G401.6 (cell line): ENCODE measurements around the gene ADCY7.

Experiments
- FAIRE-seq: peaks from 2 replicates; lab custom pipeline; 2012; peaks lifted over from hg19 to GRCh38; lab: Jason Lieb, UNC

ADCY7 gene

DNA sequence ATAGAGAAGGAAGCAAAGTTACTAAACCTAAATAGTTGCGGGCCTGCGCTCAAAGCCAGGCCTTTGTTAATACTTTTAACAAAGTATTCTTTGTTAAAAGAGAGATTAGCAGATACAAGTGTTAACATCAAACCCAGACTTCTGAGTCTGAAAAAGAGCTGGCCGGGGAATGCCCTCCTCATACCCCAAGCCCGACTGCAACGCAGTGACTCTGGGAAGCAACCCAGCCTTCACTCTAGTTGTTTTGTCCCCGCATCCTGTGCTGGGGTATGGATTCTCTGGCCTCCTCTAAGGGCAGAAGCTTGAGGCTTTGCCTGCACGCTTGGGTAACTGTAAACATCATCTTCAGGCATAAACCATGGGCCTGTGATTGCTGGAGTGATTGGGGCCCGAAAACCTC is 48.3 kb downstream of the ADCY7 start:
- FAIRE-seq = no peak

DNA sequence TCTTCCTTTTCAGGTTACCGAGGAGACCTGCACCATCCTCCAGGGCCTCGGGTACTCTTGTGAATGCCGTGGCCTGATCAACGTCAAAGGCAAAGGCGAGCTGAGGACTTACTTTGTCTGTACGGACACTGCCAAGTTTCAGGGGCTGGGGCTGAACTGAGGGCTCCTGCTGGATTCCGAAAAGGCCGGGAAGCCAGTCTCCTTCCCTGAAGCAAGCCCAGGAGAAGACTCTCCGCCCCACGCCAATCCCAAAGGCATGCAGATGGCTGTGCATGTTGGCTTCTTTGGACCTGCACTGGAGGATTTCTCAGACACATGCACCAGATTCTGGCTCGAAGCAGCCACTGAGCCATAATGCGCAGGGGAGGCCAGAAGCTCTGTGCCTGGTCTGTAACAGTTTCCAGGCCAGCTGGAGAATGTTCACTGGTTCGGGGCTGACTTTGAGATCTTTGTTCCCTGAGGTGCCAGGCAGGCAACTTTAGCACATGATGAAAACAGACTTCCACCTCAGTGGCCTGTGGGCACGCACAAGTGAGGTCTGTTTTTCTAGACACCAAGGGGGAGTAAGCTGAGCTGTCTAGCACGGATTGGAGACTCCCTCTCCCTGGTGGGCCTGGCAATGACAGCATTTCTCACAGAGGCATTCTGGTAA is 49.1 kb downstream of the ADCY7 start:
- no peak for FAIRE-seq

DNA sequence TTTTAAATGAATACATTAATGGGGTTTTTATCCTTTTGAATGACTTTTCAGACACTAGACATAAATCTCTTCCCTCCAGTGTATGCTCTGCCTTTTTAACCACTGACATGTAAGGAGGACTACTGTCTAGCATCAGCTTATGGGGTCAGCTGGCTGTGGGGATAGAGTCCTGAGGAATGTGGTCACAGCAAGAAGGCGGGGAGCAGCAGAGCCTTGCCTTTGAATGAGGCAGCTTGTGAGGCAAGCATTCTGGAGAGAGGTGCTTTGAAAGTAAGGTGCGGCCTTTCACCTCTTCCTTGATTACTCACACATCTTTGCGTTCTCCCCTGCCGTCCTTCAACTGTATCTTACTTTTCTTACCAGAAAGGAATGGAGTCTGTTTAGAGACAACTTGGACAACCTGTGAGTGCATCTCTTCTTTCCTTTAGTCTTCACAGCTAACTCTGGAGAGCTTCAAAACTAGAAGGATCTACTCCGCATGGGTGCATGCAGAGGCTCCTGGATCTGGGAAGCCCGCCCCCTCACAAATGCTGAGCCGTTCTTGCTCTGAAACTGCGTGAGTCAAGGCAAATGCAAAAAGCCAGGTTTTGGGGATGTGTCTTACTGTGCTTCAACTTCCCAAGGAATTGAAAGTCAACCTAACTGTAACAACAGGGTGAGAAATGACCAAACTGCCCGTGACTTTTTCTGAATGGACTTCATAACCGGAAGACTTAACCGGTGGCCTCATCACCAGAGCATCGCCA is 49.9 kb downstream of the ADCY7 start:
- no peak for FAIRE-seq

GRCh38 chr16:50316848-50317630 is 50.7 kb downstream of the ADCY7 start:
- FAIRE-seq = no peak

- FAIRE-seq = no peak
Measured at GRCh38 chr16:50318796-50319578, 52.6 kb downstream of the ADCY7 start.

GRCh38 chr16:50320310-50320709 is 54.0 kb downstream of the ADCY7 start:
- FAIRE-seq = no peak

GRCh38 chr16:50322333-50322732 is 56.0 kb downstream of the ADCY7 start:
- FAIRE-seq = no peak

- FAIRE-seq = no peak
Measured at GRCh38 chr16:50323335-50324011, 57.1 kb downstream of the ADCY7 start.

- FAIRE-seq = no peak
Measured at GRCh38 chr16:50324345-50324744, 58.0 kb downstream of the ADCY7 start.

- no peak for FAIRE-seq
Measured at GRCh38 chr16:50326264-50326663, 59.9 kb downstream of the ADCY7 start.

DNA sequence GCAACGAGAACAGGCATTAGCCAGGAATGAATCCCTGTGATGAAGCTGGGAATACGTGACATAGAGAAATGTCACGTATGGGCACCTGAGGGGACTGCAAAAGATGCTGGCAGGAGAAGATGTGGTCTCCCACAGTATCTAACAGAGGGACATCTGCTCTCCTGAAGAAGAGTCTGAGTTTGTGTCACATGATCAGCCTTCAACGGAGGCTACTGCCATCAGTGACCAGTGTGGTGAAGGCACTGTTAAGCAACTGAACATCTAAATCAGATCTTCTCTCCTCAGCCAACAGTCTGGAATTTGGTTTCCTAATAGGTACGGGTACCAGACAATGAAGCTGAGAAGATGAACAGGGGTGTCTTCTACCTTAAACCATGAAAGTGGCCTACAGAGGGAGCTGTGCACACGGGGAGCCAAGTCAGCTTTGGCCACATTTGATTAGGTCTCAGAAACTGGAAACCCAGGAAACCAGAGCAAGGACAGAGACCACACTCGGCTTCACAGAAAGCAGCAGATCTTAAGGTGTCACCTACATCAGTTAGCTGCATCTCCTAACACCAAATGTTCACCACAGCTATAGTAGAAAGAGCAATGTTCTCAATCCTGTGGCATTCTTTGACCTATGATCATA is 60.6 kb downstream of the ADCY7 start:
- no peak for FAIRE-seq

DNA sequence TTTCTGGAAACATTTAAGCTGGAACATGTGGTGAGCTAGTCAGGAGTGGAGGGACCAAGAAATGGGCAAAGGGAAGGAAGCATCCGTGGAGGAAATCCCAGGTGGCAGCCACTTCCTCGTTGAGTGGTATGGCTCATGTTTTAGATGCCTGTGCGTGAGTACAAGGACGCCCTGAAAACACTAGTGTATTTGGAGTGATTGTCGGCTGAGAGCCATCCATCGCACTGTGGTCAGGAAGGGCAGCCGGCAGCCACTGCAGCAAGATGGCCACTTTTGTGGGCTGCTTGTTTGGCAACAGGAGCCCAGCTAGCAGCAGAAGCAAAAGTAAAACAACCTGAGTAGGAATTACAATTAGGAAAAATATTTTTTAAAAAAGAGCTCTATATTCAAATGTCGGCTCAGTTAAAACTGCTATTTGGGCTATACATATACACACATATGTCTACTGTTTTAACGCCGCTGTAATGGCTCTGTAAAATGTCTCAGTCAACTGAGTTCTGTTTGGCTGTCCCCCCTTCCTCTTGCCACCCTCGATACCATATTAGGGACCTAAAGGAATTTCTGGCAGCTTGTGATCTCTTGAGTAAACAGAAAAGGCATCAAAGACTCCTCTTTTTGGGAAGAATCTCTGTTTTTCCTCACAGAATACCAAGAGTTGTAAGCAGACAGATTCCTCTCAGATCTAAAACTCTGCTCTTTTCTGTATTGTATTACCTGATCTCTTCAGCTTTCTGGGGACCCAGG is 63.3 kb downstream of the ADCY7 start:
- no peak for FAIRE-seq

DNA sequence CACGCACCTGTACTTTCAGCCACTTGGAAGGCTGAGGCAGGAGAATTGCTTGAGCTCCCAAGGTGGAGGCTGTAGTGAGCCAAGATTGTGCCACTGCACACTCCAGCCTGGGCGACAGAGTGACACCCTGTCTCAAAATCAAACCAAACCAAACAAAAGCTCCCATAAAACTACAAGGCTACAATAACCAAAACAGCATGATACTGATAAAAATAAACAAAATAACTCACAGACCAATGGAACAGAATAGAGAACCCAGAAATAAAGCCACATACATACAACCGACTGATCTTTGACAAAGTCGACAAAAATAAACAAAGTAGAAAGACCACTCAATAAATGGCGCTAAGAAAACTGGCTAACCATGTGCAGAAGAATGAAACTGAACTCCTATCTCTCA is 65.2 kb downstream of the ADCY7 start:
- no peak for FAIRE-seq

DNA sequence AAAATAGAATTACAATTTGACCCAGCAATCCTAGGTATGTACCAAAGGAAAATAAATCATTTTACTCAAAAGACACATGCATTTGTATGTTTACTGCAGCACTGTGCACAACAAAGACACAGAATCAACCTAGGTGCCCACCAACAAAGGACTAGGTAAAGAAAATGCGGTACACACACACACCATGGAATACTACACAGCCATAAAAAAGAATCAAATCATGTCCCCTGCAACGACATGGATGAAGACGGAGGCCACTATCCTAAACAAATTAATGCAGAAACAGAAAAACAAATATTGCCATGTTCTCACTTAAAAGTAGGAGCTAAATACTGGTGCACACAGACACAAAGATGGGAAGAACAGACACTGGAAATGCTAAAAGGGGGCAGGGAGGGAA is 66.2 kb downstream of the ADCY7 start:
- no peak for FAIRE-seq

DNA sequence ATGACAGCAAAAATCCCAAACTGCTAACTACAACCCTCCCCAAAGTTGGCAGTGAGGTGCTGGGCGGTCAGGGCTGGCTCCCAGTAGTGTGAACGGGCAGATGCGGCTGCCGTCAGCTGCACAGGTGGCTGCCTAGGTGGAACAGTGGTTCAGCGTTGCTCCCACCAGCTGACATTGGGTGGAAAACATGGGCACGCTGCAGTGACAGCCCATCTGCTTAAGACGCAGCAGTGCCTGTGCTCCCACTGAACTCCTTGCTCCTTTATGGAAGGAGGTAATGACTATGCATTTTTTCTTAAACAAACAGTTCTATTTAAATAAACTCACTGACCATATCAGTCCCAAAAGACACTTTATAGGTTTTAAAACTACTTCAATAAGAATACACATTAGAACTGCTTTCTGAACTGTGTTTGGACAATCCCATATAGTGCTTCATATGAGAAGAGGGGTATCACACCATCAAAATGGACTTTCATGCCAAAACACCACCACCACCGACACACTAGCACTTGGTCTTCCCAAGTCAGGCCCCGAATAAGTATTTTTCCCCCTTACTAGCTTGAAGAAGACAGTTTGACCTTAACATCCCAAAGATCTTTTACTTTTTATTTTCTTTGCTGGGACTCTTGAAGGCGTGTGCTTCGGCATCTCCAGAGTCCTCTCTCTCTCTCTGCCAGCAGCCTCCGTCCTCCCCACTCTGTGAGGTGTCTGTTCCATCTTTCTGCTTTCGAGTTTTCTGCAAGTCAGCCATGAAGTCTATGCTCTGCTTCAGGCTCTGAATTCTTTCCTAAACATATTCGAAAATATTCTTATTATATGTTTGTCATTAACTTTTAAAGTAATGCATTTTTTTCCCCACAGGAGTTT is 68.0 kb downstream of the ADCY7 start:
- FAIRE-seq = no peak

GRCh38 chr16:50335196-50335958 is 69.0 kb downstream of the ADCY7 start:
- FAIRE-seq = no peak

- no peak for FAIRE-seq
Measured at GRCh38 chr16:50336884-50337283, 70.5 kb downstream of the ADCY7 start.

DNA sequence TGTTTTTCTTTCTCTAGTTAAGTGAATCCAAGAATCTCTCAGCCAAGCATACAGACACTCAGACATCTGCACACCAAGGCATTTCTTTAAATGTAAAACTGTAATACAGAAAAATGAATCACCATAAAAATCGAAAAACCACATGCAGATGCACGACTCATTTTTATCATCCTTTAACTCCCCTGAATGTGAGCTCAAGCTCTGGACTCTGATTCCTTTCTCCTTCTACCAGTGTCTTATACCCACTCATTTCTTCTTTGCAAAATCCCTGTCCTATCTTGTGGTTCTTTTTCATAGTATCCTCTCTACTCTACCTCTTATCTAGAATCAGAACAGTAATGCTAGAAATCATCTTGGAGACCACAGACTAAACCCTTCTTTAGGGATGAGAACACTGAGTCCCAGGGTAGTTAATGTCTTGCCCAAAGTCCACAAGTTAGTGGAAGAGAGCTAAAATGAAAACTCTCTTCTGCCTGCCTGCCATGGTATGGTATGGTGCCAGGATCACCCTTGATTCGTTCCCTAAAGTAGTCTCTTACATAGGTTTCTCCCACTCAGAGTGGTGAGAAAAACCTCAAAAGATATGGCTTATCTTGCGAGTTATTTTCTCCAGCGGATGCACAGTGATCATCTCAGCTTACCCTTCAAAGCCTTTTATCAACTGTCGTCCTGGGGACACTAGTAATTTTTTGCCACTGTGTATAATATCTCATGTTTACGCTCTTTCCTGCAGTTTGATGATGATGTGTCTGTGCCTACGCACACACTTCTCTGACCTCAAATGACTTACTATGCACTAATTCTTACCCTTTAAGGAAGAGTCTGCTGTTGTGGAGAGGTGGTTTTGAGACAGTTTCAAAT is 72.2 kb downstream of the ADCY7 start:
- FAIRE-seq = no peak
